Colonic mucosa (tissue), 4 donors: Measurements from ENCODE around the gene SMPDL3B. TPM values are rescaled to one million over a fixed set of nuclear protein-coding genes. Genes with fewer than 3 reads are reported as not detected.
A peak's percentile ranks its signal among the peaks of the same experiment; 100 is the strongest.

Source experiments
- DNase-seq: peaks from one replicate; pipeline ENCODE4 v3.0.0-alpha.2; 2020
- H3K27ac ChIP-seq: fragments of 200-600 bp; one replicate; pipeline ENCODE4 v1.8.0; 2021
- H3K27me3 ChIP-seq: fragments of 200-600 bp; one replicate; pipeline ENCODE4 v1.8.0; 2021
- H3K36me3 ChIP-seq: fragments of 200-600 bp; one replicate; pipeline ENCODE4 v1.8.0; 2021
- H3K4me1 ChIP-seq: fragments of 200-600 bp; one replicate; pipeline ENCODE4 v1.8.0; 2021; ENCODE audit warnings: mild to moderate bottlenecking
- H3K4me3 ChIP-seq: fragments of 200-600 bp; one replicate; pipeline ENCODE4 v1.8.0; 2021
- H3K9ac ChIP-seq, 2 donors: one replicate each; pipeline ENCODE4 v1.7.0; 2013; ENCODE audit warnings: control low read depth in 2 of 2, low read depth in 2 of 2, low read length in 2 of 2
- H3K9me3 ChIP-seq: fragments of 200-600 bp; one replicate; pipeline ENCODE4 v1.8.0; 2021
- intact Hi-C: fragments of 100-400 bp; cut with DNase I; formaldehyde crosslinking; loops from one replicate; pipeline ENCODE4 v1.14.1; 2022
- total RNA-seq, 2 donors: library from RNA; stranded (reverse); fragmentation: NEBNext Ultra II Directional in 1 of 2; extraction: Animal tissue kit (Norgen Biotek cat#: 25700) in 1 of 2; gene quantifications; one replicate each; pipeline ENCODE4 v1.2.1, GENCODE V29; 2021
- TF ChIP-seq, protein P1 (sequence below): fragments of 200-600 bp; IDR thresholded peaks from one replicate; pipeline ENCODE4 v1.8.0; 2022; ENCODE audit warnings: antibody characterized with exemption, mild to moderate bottlenecking
- donor health status: healthy.
- donor health status: DM: no; HTN: no; CAD: no.
- donor health status: DM: no; HTN: no; CAD: no.

The SMPDL3B gene
- total RNA-seq, 2 donors from 2014 or later, result 27.4 to 38.6 TPM

DNA sequence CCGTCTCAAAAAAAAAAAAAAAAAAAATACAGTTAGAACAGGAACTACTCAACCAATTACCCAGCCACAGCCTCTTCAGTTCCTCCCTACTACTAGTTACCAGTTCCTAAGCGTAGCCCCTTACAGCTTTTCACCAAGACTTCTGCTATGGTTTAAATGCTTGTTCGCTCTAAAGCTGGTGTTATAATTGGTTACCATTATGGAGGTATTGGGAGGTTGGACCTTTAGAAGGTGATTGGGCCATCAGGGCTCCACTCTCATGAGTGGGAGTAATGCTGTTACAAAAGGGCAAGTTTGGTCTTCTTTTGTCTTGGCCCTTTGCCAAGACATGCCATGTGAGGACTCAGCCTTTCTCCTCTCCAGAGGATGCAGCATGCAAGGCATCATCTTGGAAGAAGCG is 3.0 kb upstream of the SMPDL3B start:
- TF ChIP-seq, protein P1, sequence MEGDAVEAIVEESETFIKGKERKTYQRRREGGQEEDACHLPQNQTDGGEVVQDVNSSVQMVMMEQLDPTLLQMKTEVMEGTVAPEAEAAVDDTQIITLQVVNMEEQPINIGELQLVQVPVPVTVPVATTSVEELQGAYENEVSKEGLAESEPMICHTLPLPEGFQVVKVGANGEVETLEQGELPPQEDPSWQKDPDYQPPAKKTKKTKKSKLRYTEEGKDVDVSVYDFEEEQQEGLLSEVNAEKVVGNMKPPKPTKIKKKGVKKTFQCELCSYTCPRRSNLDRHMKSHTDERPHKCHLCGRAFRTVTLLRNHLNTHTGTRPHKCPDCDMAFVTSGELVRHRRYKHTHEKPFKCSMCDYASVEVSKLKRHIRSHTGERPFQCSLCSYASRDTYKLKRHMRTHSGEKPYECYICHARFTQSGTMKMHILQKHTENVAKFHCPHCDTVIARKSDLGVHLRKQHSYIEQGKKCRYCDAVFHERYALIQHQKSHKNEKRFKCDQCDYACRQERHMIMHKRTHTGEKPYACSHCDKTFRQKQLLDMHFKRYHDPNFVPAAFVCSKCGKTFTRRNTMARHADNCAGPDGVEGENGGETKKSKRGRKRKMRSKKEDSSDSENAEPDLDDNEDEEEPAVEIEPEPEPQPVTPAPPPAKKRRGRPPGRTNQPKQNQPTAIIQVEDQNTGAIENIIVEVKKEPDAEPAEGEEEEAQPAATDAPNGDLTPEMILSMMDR, result no peak
- Histone ChIP-seq H3K27me3 (no peaks in the 10 kb centered on the region), H3K4me1 (no peaks in the 10 kb centered on the region), H3K4me3 (no peak overlapping the region), H3K9ac (no peak overlapping the region), H3K9me3 (no peaks in the 10 kb centered on the region), H3K27ac (no peak overlapping the region), H3K36me3 (no peaks in the 10 kb centered on the region)
- intact Hi-C loops, result no loop called here
- no peak for DNase-seq

DNA sequence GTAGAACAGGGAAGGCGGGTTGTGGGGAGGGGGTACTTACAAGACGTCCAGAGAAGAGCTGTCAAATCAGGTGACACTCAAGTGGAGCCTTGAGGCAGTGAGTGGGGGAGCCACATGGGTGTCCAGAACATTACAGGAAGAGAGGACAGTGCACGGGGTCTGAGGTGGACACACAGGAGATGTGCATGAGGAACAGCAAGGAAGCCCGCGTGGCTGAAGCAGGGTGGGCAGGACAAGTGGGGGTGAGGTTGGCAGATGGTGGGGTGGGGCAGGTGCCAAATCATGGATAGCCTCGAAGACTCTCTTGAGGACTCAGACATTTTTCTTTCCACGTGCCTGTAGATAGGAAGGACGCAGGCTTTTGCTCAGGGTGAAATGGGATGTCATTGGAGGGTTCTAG is 921 bp downstream of the SMPDL3B start:
- H3K9me3 ChIP-seq, result no peaks in the 10 kb centered on the region
- TF ChIP-seq, protein P1, result no peak
- no peak overlapping the region for H3K27ac ChIP-seq
- intact Hi-C loops, result no loop called here
- H3K27me3 ChIP-seq, result no peaks in the 10 kb centered on the region
- H3K9ac ChIP-seq, result peak overlapping the region in 1 of 2 donors; percentile 86
- peak overlapping the region; percentile 38 for H3K4me3 ChIP-seq
- H3K36me3 ChIP-seq, result no peaks in the 10 kb centered on the region
- no peaks in the 10 kb centered on the region for H3K4me1 ChIP-seq
- no peak for DNase-seq

DNA sequence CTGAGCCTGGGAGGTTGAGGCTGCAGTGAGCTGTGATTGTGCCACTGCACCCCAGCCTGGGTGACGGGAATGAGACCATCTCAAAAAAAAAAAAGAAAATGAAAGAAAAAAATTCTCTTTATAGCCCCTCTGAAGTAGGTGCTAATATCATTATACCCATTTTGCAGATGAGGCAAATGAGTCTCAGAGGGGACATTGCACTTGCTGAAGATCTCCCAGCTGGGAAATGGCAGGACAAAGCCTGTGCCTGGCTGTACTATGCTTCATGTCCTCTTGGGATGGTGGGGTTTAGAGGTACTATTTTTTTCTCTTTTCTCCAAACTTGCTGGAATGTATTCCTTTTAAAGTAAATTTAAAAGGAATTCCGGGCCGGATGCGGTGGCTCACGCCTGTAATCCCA is 1.6 kb downstream of the SMPDL3B start:
- TF ChIP-seq, protein P1, result no peak
- intact Hi-C loops, result no loop called here
- Histone ChIP-seq H3K9ac (no peak overlapping the region), H3K4me3 (no peak overlapping the region), H3K9me3 (no peaks in the 10 kb centered on the region), H3K4me1 (no peaks in the 10 kb centered on the region), H3K27me3 (no peaks in the 10 kb centered on the region), H3K36me3 (no peaks in the 10 kb centered on the region), H3K27ac (no peak overlapping the region)
- DNase-seq, result no peak

DNA sequence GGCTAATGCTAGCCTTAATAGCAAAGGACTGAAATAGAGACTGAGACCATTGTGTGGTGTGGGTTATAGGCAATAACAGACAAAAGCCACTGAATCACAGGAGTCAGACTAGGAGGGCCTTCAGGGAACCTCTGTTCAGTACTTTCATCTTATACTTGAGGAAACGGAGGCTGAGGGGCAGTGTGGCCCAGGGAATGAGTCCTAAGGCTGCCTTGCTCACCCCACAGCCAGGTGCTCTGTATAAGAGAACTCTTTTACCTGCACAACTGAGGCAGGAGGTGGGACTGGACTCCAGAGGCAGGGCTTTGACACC is 2.7 kb downstream of the SMPDL3B start:
- Histone ChIP-seq H3K4me1 (no peaks in the 10 kb centered on the region), H3K27me3 (no peaks in the 10 kb centered on the region), H3K36me3 (no peaks in the 10 kb centered on the region), H3K4me3 (no peak overlapping the region), H3K9ac (no peak overlapping the region), H3K27ac (no peak overlapping the region), H3K9me3 (no peaks in the 10 kb centered on the region)
- intact Hi-C loops, result no loop called here
- DNase-seq, result no peak
- TF ChIP-seq, protein P1, result no peak

DNA sequence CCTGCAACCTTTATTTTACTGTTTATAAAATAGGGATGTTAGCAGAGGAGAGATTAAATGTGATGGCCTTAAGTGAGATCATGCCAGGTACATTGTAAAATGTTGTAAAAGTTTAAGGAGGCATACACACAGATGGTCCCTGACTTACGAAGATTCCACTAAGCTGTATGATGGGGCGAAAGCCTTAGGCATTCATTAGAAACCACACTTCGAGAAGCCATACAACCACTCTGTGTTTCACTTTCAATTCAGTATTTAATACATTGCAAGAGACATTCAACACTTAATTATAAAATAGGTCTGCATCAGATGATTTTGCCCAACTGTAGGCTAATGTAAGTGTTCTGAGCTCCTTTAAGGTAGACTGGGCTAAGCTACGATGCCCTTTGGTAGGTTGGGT is 3.7 kb downstream of the SMPDL3B start:
- H3K27me3 ChIP-seq, result no peaks in the 10 kb centered on the region
- DNase-seq, result no peak
- TF ChIP-seq, protein P1, result no peak
- intact Hi-C loops, result no loop called here
- no peaks in the 10 kb centered on the region for H3K36me3 ChIP-seq
- no peaks in the 10 kb centered on the region for H3K9me3 ChIP-seq
- no peaks in the 10 kb centered on the region for H3K4me1 ChIP-seq
- no peak overlapping the region for H3K9ac ChIP-seq
- H3K27ac ChIP-seq, result no peak overlapping the region
- no peak overlapping the region for H3K4me3 ChIP-seq

DNA sequence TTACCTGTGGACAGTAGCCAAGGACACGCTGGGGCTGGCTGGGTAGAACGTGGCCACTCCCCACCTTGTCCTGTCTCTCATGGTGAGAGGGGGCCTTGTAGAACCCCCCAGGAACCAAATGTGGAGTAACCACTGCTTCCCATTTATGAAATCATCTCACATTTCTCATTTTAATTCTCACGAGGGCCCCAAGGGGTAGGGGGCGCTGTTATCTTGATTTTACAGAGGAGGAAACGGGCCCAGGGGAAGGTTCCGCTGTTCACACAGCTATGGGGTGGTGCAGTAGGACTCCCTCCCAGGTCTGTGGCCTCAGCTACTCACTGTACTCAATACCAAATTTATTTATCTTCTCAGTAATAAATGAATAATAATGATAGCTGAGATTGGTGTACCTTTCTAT is 5.5 kb downstream of the SMPDL3B start:
- Histone ChIP-seq H3K36me3 (no peaks in the 10 kb centered on the region), H3K4me3 (no peak overlapping the region), H3K4me1 (no peaks in the 10 kb centered on the region), H3K27ac (no peak overlapping the region), H3K9me3 (no peaks in the 10 kb centered on the region), H3K9ac (no peak overlapping the region), H3K27me3 (no peaks in the 10 kb centered on the region)
- TF ChIP-seq, protein P1, result peak; percentile 14
- intact Hi-C loops, result no loop called here
- peak; percentile 61 for DNase-seq
